ENCODE data around the gene WDR82.

The WDR82 gene

GRCh38 chr3:52231502-52232278, 46.8 kb downstream of the WDR82 start:
- H3K4me3 ChIP-seq (ENCODE audit: low read depth, low read length), result no peak overlapping the region
- TF ChIP-seq CTCF (IDR thresholded peaks at IDR 0.05; ENCODE audit: insufficient read depth, low read depth, low read length, missing control alignments), result peak; percentile 98
- DNase-seq (ENCODE audit: low read depth), result peak; percentile 83

- H3K4me3 ChIP-seq (ENCODE audit: low read depth, low read length), result no peak overlapping the region
- TF ChIP-seq CTCF (IDR thresholded peaks at IDR 0.05; ENCODE audit: insufficient read depth, low read depth, low read length, missing control alignments), result no peak
- DNase-seq (ENCODE audit: low read depth), result no peak
Measured at GRCh38 chr3:52230889-52231499, 47.5 kb downstream of the WDR82 start.

- H3K4me3 ChIP-seq (ENCODE audit: low read depth, low read length), result no peak overlapping the region
- DNase-seq (ENCODE audit: low read depth), result no peak
- TF ChIP-seq CTCF (IDR thresholded peaks at IDR 0.05; ENCODE audit: insufficient read depth, low read depth, low read length, missing control alignments), result no peak
Measured at GRCh38 chr3:52230461-52230860, 48.0 kb downstream of the WDR82 start.

- TF ChIP-seq CTCF (IDR thresholded peaks at IDR 0.05; ENCODE audit: insufficient read depth, low read depth, low read length, missing control alignments), result no peak
Measured at GRCh38 chr3:52229656-52230055, 48.8 kb downstream of the WDR82 start.

GRCh38 chr3:52228751-52229291, 49.6 kb downstream of the WDR82 start:
- TF ChIP-seq CTCF (IDR thresholded peaks at IDR 0.05; ENCODE audit: insufficient read depth, low read depth, low read length, missing control alignments), result no peak
- no peak for DNase-seq (ENCODE audit: low read depth)

More at GRCh38 chr3:52229656-52230055, 48.8 kb downstream of the WDR82 start:
- DNase-seq (ENCODE audit: low read depth), result no peak
- no peak overlapping the region for H3K4me3 ChIP-seq (ENCODE audit: low read depth, low read length)

GRCh38 chr3:52228266-52228665, 50.2 kb downstream of the WDR82 start:
- no peak overlapping the region for H3K4me3 ChIP-seq (ENCODE audit: low read depth, low read length)
- no peak for TF ChIP-seq CTCF (IDR thresholded peaks at IDR 0.05; ENCODE audit: insufficient read depth, low read depth, low read length, missing control alignments)
- DNase-seq (ENCODE audit: low read depth), result no peak

More at GRCh38 chr3:52228751-52229291, 49.6 kb downstream of the WDR82 start:
- no peak overlapping the region for H3K4me3 ChIP-seq (ENCODE audit: low read depth, low read length)

Measured in GM12865 (cell line).